SK-N-SH (cell line): Measurements from ENCODE around the gene TRIM40. TPM values are rescaled to one million over a fixed set of nuclear protein-coding genes. Genes with fewer than 3 reads are reported as not detected.

Experiments used
- CTCF ChIA-PET: fragments of 300-600, 350-600 bp; formaldehyde crosslinking; extraction: SDS; loops from one replicate; lab custom pipeline; 2021; lab: Yijun Ruan, JAX
- POLR2A ChIA-PET: fragments of 350-600 bp; sonication (Branson Sonifier 250); formaldehyde crosslinking; extraction: SDS; loops from one replicate; lab custom pipeline; 2020; ENCODE audit warnings: antibody characterized with exemption, inconsistent platforms; lab: Yijun Ruan, JAX
- DNase-seq: peaks from one replicate; pipeline ENCODE4 v3.0.0; 2012
- H2AFZ ChIP-seq: fragments of 200-600 bp; sonication (generic); 2 replicates; pipeline ENCODE4 v1.8.1; 2016; ENCODE audit warnings: antibody characterized with exemption, mild to moderate bottlenecking, low read depth
- H3F3A ChIP-seq: fragments of 200-600 bp; sonication (generic); replicated peaks from 2 replicates; pipeline ENCODE3; 2016; ENCODE audit warnings: antibody characterized with exemption, mild to moderate bottlenecking; ENCODE audit not compliant: insufficient read depth
- H3K27ac ChIP-seq, 2 experiments: fragments of 200-500 bp in 1 of 2; fragments of 200-600 bp in 1 of 2; sonication (Bioruptor generic) in 1 of 2; sonication (generic), shearing (Covaris generic) in 1 of 2; 2 replicates each; pipeline versions ENCODE4 v1.5.1 to v1.6.1; 2014 to 2016; ENCODE audit warnings: low read depth in 2 of 2, inconsistent platforms in 1 of 2, low read length in 1 of 2, mild to moderate bottlenecking in 1 of 2, mixed read lengths in 1 of 2
- H3K27me3 ChIP-seq: fragments of 200-600 bp; sonication (generic), shearing (Covaris generic); 2 replicates; pipeline ENCODE4 v1.6.1; 2016; ENCODE audit warnings: mixed run types; ENCODE audit not compliant: insufficient read depth
- H3K36me3 ChIP-seq, 2 experiments: fragments of 200-500 bp in 1 of 2; fragments of 200-600 bp in 1 of 2; sonication (Bioruptor generic) in 1 of 2; sonication (generic) in 1 of 2; replicated peaks in 1 of 2; 2 replicates each; pipeline versions ENCODE3 to v1.5.1; 2014 to 2016; ENCODE audit warnings: low read length in 1 of 2, mild to moderate bottlenecking in 1 of 2; ENCODE audit not compliant: insufficient read depth in 2 of 2, control insufficient read depth in 1 of 2
- H3K4me1 ChIP-seq, 2 experiments: fragments of 200-500 bp in 1 of 2; fragments of 200-600 bp in 1 of 2; sonication (Bioruptor generic) in 1 of 2; sonication (generic), shearing (Covaris generic) in 1 of 2; 2 replicates each; pipeline versions ENCODE4 v1.5.1 to v1.6.1; 2014 to 2016; ENCODE audit warnings: low read depth in 1 of 2, low read length in 1 of 2, mixed run types in 1 of 2; ENCODE audit not compliant: insufficient read depth in 2 of 2, control insufficient read depth in 1 of 2
- H3K4me2 ChIP-seq: fragments of 200-600 bp; sonication (generic), shearing (Covaris generic); 2 replicates; pipeline ENCODE4 v1.6.1; 2017; ENCODE audit warnings: mixed run types
- H3K4me3 ChIP-seq, 2 experiments: fragments of 200-500 bp in 1 of 2; fragments of 200-600 bp in 1 of 2; sonication (Bioruptor generic) in 1 of 2; sonication (generic), shearing (Covaris generic) in 1 of 2; 2 replicates each; pipeline versions ENCODE4 v1.5.1 to v1.8.1; 2014 to 2016; ENCODE audit warnings: low read depth in 2 of 2, inconsistent platforms in 1 of 2, low read length in 1 of 2, mild to moderate bottlenecking in 1 of 2, mixed read lengths in 1 of 2, moderate library complexity in 1 of 2
- H3K79me2 ChIP-seq: fragments of 200-600 bp; sonication (generic); 2 replicates; pipeline ENCODE4 v1.8.1; 2017; ENCODE audit warnings: mild to moderate bottlenecking; ENCODE audit not compliant: insufficient read depth
- H3K9ac ChIP-seq: fragments of 200-600 bp; sonication (generic); 2 replicates; pipeline ENCODE4 v1.6.1; 2017; ENCODE audit warnings: mixed run types
- H3K9me2 ChIP-seq: fragments of 200-600 bp; sonication (generic); 2 replicates; pipeline ENCODE4 v1.6.1; 2017; ENCODE audit warnings: mixed run types
- H3K9me3 ChIP-seq: fragments of 200-600 bp; sonication (generic); 2 replicates; pipeline ENCODE4 v1.6.1; 2017; ENCODE audit warnings: mixed run types, mild to moderate bottlenecking, moderate library complexity
- H4K20me1 ChIP-seq: fragments of 200-600 bp; sonication (generic); 2 replicates; pipeline ENCODE4 v1.6.1; 2017; ENCODE audit warnings: mild to moderate bottlenecking, mixed run types; ENCODE audit not compliant: insufficient read depth
- ELF1 ChIP-seq: IDR thresholded peaks from 2 replicates; pipeline ENCODE4 v1.4.0; 2012
- EP300 ChIP-seq, 2 experiments: IDR thresholded peaks; 2 replicates each; pipeline versions ENCODE4 v1.4.0 to v1.6.1; 2012; ENCODE audit warnings: borderline replicate concordance in 1 of 2, low read depth in 1 of 2, low read length in 1 of 2
- EZH2phosphoT487 ChIP-seq: fragments of 200-600 bp; sonication (generic); IDR thresholded peaks from 2 replicates; pipeline ENCODE4 v1.6.1; 2017; ENCODE audit warnings: low read depth, mixed run types, mild to moderate bottlenecking, antibody characterized with exemption, moderate library complexity, borderline replicate concordance
- FOSL2 ChIP-seq: IDR thresholded peaks from 2 replicates; pipeline ENCODE4 v1.4.0; 2012; ENCODE audit warnings: low read depth, mild to moderate bottlenecking, moderate library complexity, borderline replicate concordance
- FOXJ3 ChIP-seq: sonication (generic); formaldehyde crosslinking; IDR thresholded peaks from 2 replicates; pipeline ENCODE4 v1.5.1; 2020; ENCODE audit warnings: mild to moderate bottlenecking, missing genetic modification reagents
- IRF3 ChIP-seq: fragments of 150-350 bp; IDR thresholded peaks from 2 replicates; pipeline ENCODE4 v1.6.1; 2016; ENCODE audit warnings: mild to moderate bottlenecking, low read depth, low read length
- JUND ChIP-seq: IDR thresholded peaks from 2 replicates; pipeline ENCODE4 v1.4.0; 2012
- MAX ChIP-seq: IDR thresholded peaks from 2 replicates; pipeline ENCODE4 v1.4.0; 2012; ENCODE audit warnings: low read depth
- MXI1 ChIP-seq: IDR thresholded peaks from 2 replicates; pipeline ENCODE4 v1.6.1; 2012; ENCODE audit warnings: mild to moderate bottlenecking, low read depth, low read length, improper control_type of control experiment
- NFIC ChIP-seq: IDR thresholded peaks from 2 replicates; pipeline ENCODE4 v1.4.0; 2012; ENCODE audit warnings: borderline replicate concordance
- RAD21 ChIP-seq: IDR thresholded peaks from 2 replicates; pipeline ENCODE4 v1.6.1; 2012; ENCODE audit warnings: mild to moderate bottlenecking, low read length
- RXRA ChIP-seq: IDR thresholded peaks from 2 replicates; pipeline ENCODE4 v1.4.0; 2012; ENCODE audit warnings: low read depth, mild to moderate bottlenecking, borderline replicate concordance
- SIN3A ChIP-seq: IDR thresholded peaks from 2 replicates; pipeline ENCODE4 v1.6.1; 2012; ENCODE audit warnings: low read depth, mild to moderate bottlenecking, low read length, moderate library complexity, borderline replicate concordance
- SMC3 ChIP-seq: IDR thresholded peaks from 2 replicates; pipeline ENCODE4 v1.6.1; 2012; ENCODE audit warnings: low read depth, low read length, improper control_type of control experiment
- TAF1 ChIP-seq: IDR thresholded peaks from 2 replicates; pipeline ENCODE4 v1.6.1; 2012; ENCODE audit warnings: low read depth, mild to moderate bottlenecking, low read length, moderate library complexity, borderline replicate concordance
- TEAD4 ChIP-seq: IDR thresholded peaks from 2 replicates; pipeline ENCODE4 v1.4.0; 2012; ENCODE audit warnings: mild to moderate bottlenecking, borderline replicate concordance; ENCODE audit not compliant: insufficient read depth
- USF2 ChIP-seq: fragments of 150-350 bp; IDR thresholded peaks from 2 replicates; pipeline ENCODE4 v1.6.1; 2017; ENCODE audit warnings: antibody characterized with exemption, low read length, low read depth, borderline replicate concordance
- YY1 ChIP-seq: IDR thresholded peaks from 2 replicates; pipeline ENCODE4 v1.4.0; 2012; ENCODE audit warnings: low read depth, mild to moderate bottlenecking
- WGBS: methylation state at CpG from one replicate; pipeline ENCODE4 v1.1.6; 2017; ENCODE audit warnings: low lambda C conversion rate; 5-methylcytosine and 5-hydroxymethylcytosine counted together
- polyA plus RNA-seq, 3 experiments: library from polyadenylated mRNA; depleted of rRNA; stranded (reverse); fragments of >200 nt; gene quantifications; 2 replicates each; pipeline ENCODE4 v1.2.3, GENCODE V29; 2012

Gene TRIM40
- polyA plus RNA-seq, 1 of the 3 experiments (the other 2 are of a cell fraction), result not detected

GRCh38 chr6:30097902-30098768, 37.8 kb upstream of the TRIM40 start (continued):
- no peak for TF ChIP-seq USF2

- Histone ChIP-seq H3K9me3 (no peaks in the 10 kb centered on the region), H3K4me2 (peak overlapping the region; percentile 60), H3K9me2 (no peaks in the 10 kb centered on the region), H3F3A (peaks cover 6% of the 10 kb centered on the region), H2AFZ (no peak overlapping the region), H3K9ac (no peak overlapping the region), H3K4me3 (no peak overlapping the region), H3K36me3 (no peaks in the 10 kb centered on the region), H4K20me1 (no peaks in the 10 kb centered on the region), H3K4me1 (peaks cover 5 to 11% of the 10 kb centered on the region in 2 experiments; a peak in 2 of 4 replicates), H3K27me3 (peaks cover 78% of the 10 kb centered on the region), H3K79me2 (no peaks in the 10 kb centered on the region), H3K27ac (no peak overlapping the region)
- POLR2A ChIA-PET, result no interaction called here
- TF ChIP-seq SIN3A (no peak), JUND (no peak), NFIC (no peak), IRF3 (no peak), EP300 (IDR thresholded peaks at IDR 0.05; ENCODE audit: borderline replicate concordance in 1 of 2, low read depth in 1 of 2, low read length in 1 of 2) (no peak), MAX (no peak), TAF1 (no peak), SMC3 (no peak), YY1 (no peak), RXRA (no peak), MXI1 (no peak), FOXJ3 (CRISPR knock-in tag) (no peak), RAD21 (no peak), FOSL2 (no peak), EZH2phosphoT487 (no peak), TEAD4 (no peak), ELF1 (no peak)
- 19% methylated on average over 8 of the region's 8 CpGs for WGBS
- CTCF ChIA-PET, result interaction anchor here (1.3 kb wide), 1 partner anchor 31 kb away, joined by 5 read pairs; no protein-coding TSS in a partner anchor
- DNase-seq, result no peak
Observed at GRCh38 chr6:30100154-30100553, 35.8 kb upstream of the TRIM40 start.
